Kidney (tissue), 14 donors: ENCODE data around the gene RPLP2. TPM values are rescaled to one million over a fixed set of nuclear protein-coding genes. Genes with fewer than 3 reads are reported as not detected.
A peak's percentile ranks its signal among the peaks of the same experiment; 100 is the strongest.

Experiments used
- DNase-seq, 5 donors: peaks; one replicate each; pipeline ENCODE4 v3.0.0-alpha.2; 2013 to 2020
- FAIRE-seq: peaks from 2 replicates; lab custom pipeline; 2012; peaks lifted over from hg19 to GRCh38; lab: Jason Lieb, UNC
- H3K27ac ChIP-seq, 2 donors: one replicate each; pipeline ENCODE4 v1.7.0; 2013; ENCODE audit warnings: low read depth in 2 of 2, low read length in 2 of 2, inconsistent platforms in 1 of 2
- H3K27me3 ChIP-seq: one replicate; pipeline ENCODE4 v1.7.1; 2013; ENCODE audit warnings: low read length, inconsistent platforms; ENCODE audit not compliant: control insufficient read depth, insufficient read depth
- H3K36me3 ChIP-seq, 3 donors: one replicate each; pipeline versions ENCODE4 v1.7.0 to v1.7.1; 2013; ENCODE audit warnings: low read length in 3 of 3, control low read depth in 1 of 3, inconsistent platforms in 1 of 3; ENCODE audit not compliant: insufficient read depth in 3 of 3, control insufficient read depth in 2 of 3
- H3K4me1 ChIP-seq, 3 donors: one replicate each; pipeline versions ENCODE4 v1.7.0 to v1.7.1; 2013; ENCODE audit warnings: low read length in 3 of 3, inconsistent platforms in 1 of 3, low read depth in 1 of 3; ENCODE audit not compliant: control insufficient read depth in 2 of 3, insufficient read depth in 2 of 3
- H3K4me3 ChIP-seq, 3 donors: one replicate each; pipeline versions ENCODE4 v1.7.0 to v1.8.1; 2013; ENCODE audit warnings: low read length in 3 of 3, control low read depth in 1 of 3, inconsistent platforms in 1 of 3
- H3K9ac ChIP-seq, 3 donors: one replicate each; pipeline versions ENCODE4 v1.7.0 to v1.7.1; 2013; ENCODE audit warnings: low read length in 3 of 3, control low read depth in 1 of 3, inconsistent platforms in 1 of 3
- H3K9me3 ChIP-seq, 3 donors: one replicate each; pipeline versions ENCODE4 v1.7.0 to v1.7.1; 2013; ENCODE audit warnings: low read length in 3 of 3, control low read depth in 1 of 3, inconsistent platforms in 1 of 3; ENCODE audit not compliant: control insufficient read depth in 2 of 3, insufficient read depth in 1 of 3
- intact Hi-C: fragments of 100-400 bp; cut with DNase I; formaldehyde crosslinking; loops from one replicate; pipeline ENCODE4 v1.11.1; 2022
- polyA plus RNA-seq: library from polyadenylated mRNA; stranded (reverse); fragments of 350-450 nt; fragmentation: Illumina TruSeq; extraction: RNeasy Lipid Tissue Mini Kit (QIAGEN cat#74804); gene quantifications from one replicate; pipeline ENCODE4 v1.2.3, GENCODE V29; 2014; ENCODE audit warnings: low read depth, low replicate concordance; ENCODE audit not compliant: insufficient read depth
- total RNA-seq: library from RNA; stranded (reverse); fragmentation: NEBNext Ultra II Directional; extraction: Animal tissue kit (Norgen Biotek cat#: 25700); gene quantifications from one replicate; pipeline ENCODE4 v1.2.1, GENCODE V29; 2021
- TF ChIP-seq, protein P1 (sequence below): IDR thresholded peaks from 3 replicates; pipeline ENCODE4 v1.5.1; 2012; ENCODE audit warnings: mild to moderate bottlenecking, moderate library complexity, borderline replicate concordance; ENCODE audit not compliant: insufficient read depth; ENCODE audit errors: extremely low read depth
- donor health status: control.
- donor health status: control.
- donor health status: control.
- donor health status: control.
- donor health status: control.
- donor health status: DM: yes; HTN: yes; CAD: no.
- donor health status: Normal renal cell carcinoma (clear cell type).

RPLP2 gene
- total and polyA plus RNA-seq, 2 donors from 2014 or later, result 1,544 to 1,997 TPM

DNA sequence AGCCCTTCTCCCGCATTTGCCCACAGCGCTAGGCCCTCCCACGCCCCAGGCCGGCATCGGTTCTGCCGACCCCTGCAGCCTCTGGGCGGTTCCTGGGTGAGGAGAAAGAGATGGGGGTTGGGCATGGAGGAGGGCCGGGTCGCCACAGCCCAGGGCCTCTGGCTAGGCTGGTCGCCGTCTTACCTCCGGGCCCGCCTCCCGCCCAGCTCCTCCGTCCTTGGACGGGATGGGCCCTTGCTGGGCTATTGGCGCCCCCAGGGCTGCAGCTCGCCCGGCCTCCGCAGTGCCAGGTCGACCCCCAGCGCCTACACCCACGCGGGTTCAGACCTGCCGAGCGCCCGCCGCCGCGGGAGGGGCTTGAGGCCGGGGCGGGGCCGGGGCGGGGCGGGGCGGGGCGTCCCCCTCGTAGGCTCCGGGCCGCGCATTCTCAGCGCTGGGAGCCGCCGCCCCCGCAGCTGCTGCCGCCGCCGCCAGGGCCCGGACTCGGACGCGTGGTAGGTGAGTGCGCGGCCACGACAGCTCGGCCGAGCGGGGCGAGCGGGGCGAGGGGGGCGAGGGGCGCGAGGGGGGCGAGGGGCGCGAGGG, 22.9 kb downstream of the RPLP2 start, which contains the start of gene CD151:
CD151 (plus strand) TSS at position 424 of the 585 bp plus-strand sequence. CDS start 3,118 bp downstream, outside the sequence.
- no peaks in the 10 kb centered on the region for H3K9me3 ChIP-seq
- peak within 1 kb of the TSS; percentile 85 to 93 for H3K27ac ChIP-seq
- peak in 4 of 5 donors; percentile 72 to 90 (median 80) for DNase-seq
- H3K4me1 ChIP-seq, result peaks cover 0 to 59% (median 19%) of the 10 kb centered on the region in 3 donors
- peak within 1 kb of the TSS; percentile 39 to 59 (median 46) for H3K4me3 ChIP-seq
- intact Hi-C loops, result no loop called here
- peak within 1 kb of the TSS; percentile 22 to 80 (median 48) for H3K9ac ChIP-seq
- H3K36me3 ChIP-seq, result peaks cover 0 to 10% (median 7%) of the 10 kb centered on the region in 3 donors
- FAIRE-seq, result no peak
- TF ChIP-seq, protein P1, sequence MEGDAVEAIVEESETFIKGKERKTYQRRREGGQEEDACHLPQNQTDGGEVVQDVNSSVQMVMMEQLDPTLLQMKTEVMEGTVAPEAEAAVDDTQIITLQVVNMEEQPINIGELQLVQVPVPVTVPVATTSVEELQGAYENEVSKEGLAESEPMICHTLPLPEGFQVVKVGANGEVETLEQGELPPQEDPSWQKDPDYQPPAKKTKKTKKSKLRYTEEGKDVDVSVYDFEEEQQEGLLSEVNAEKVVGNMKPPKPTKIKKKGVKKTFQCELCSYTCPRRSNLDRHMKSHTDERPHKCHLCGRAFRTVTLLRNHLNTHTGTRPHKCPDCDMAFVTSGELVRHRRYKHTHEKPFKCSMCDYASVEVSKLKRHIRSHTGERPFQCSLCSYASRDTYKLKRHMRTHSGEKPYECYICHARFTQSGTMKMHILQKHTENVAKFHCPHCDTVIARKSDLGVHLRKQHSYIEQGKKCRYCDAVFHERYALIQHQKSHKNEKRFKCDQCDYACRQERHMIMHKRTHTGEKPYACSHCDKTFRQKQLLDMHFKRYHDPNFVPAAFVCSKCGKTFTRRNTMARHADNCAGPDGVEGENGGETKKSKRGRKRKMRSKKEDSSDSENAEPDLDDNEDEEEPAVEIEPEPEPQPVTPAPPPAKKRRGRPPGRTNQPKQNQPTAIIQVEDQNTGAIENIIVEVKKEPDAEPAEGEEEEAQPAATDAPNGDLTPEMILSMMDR, result no peak
- H3K27me3 ChIP-seq, result no peaks in the 10 kb centered on the region

DNA sequence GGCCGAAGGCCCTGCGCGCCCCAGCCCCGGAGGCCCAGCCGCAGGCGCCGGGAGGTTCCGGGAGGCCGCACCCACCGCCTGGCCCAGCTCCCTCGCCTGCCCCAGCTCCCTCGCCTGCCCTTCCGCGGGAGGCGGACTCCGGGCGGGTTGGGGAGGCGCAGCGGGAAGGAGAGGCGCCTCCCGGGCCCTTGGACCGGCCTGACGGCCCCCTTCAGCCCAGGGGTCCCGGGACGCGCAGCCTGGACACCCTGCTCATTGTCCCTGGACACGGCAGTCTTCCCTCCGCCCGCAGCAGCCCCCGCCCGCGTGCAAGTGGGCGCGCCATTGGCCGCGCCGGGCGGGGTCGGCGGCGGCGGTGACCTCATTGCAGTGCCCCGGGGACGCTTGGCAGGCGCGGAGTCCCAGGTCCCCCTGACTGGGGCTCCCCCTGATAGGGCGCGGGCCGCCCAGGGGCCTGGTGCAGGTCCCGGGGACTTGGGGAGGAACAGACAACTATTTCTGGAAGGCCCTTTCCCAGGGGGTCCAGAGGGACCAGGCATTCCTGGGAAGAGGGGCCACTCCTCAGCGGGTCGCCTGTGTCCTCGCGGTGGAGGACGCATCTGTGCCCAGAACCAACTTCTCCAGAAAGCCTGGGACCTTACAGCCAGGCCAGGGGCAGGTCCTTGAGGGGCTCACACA, 23.5 kb downstream of the RPLP2 start:
- intact Hi-C loops, result no loop called here
- peak overlapping the region; percentile 22 to 80 (median 48) for H3K9ac ChIP-seq
- no peak for FAIRE-seq
- no peaks in the 10 kb centered on the region for H3K9me3 ChIP-seq
- peak overlapping the region; percentile 85 to 93 for H3K27ac ChIP-seq
- H3K4me1 ChIP-seq, result peaks cover 0 to 53% (median 14%) of the 10 kb centered on the region in 3 donors
- peak overlapping the region; percentile 39 to 59 (median 46) for H3K4me3 ChIP-seq
- H3K27me3 ChIP-seq, result no peaks in the 10 kb centered on the region
- peaks cover 0 to 15% (median 7%) of the 10 kb centered on the region in 3 donors for H3K36me3 ChIP-seq
- DNase-seq, result peak in 3 of 5 donors; percentile 83 to 90 (median 85)
- TF ChIP-seq, protein P1, result no peak

DNA sequence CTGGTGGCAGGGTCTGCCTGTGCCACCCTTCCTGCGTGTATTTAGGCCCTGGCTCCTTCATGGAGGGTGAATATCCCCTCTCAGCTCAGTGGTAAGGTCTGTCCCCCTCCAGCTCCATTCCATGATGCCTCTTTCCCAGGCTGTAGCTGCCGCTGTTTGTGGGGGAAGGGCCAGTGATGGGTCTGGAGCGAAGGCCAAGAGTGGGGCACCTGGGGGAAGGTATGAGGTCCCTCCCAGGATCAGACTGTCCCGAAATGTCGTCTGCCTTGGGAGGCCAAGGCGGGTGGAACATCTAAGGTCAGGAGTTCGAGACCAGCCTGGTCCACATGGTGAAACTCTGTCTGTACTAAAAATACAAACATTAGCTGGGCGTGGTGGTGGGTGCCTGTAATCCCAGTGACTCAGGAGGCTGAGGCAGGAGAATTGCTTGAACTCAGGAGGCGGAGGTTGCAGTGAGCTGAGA, 24.1 kb downstream of the RPLP2 start:
- TF ChIP-seq, protein P1, result no peak
- Histone ChIP-seq H3K36me3 (peaks cover 0 to 20% (median 7%) of the 10 kb centered on the region in 3 donors), H3K27me3 (no peaks in the 10 kb centered on the region), H3K4me3 (peak overlapping the region; percentile 39 to 59 (median 46)), H3K4me1 (peaks cover 0 to 49% (median 11%) of the 10 kb centered on the region in 3 donors), H3K27ac (peak overlapping the region; percentile 85 to 93), H3K9me3 (no peaks in the 10 kb centered on the region), H3K9ac (peak overlapping the region in 2 of 3 donors; percentile 39 to 80)
- no peak for FAIRE-seq
- intact Hi-C loops, result no loop called here
- no peak for DNase-seq
